IMR-90 (cell line): ENCODE results near the gene IGF2R. TPM values are rescaled to one million over a fixed set of nuclear protein-coding genes. Genes with fewer than 3 reads are reported as not detected.

Experiments
- ATAC-seq: fragments of 200-7000 bp; cut with Tn5 transposase; 2 replicates; pipeline ENCODE4 v1.9.1; 2020; ENCODE audit warnings: low read depth, mild to moderate bottlenecking, moderate library complexity
- BruUV-seq: library from RNA; stranded (reverse); fragments of 400-500 nt; replicated peaks from 2 replicates; lab custom pipeline; 2021; lab: Mats Ljungman, UMichigan
- CTCF ChIA-PET: fragments of 300-600 bp; formaldehyde crosslinking; extraction: SDS; loops from one replicate; lab custom pipeline; 2021; ENCODE audit warnings: antibody characterized with exemption; lab: Yijun Ruan, JAX
- POLR2A ChIA-PET: fragments of 300-600 bp; sonication (Branson Sonifier 250); formaldehyde crosslinking; loops from one replicate; lab custom pipeline; 2022; ENCODE audit warnings: antibody characterized with exemption; ENCODE audit not compliant: unreplicated experiment; lab: Charles Lee
- DNase-seq: peaks from one replicate; pipeline ENCODE4 v3.0.0; 2013
- H2AFZ ChIP-seq: replicated peaks from 2 replicates; pipeline ENCODE3; 2013; ENCODE audit warnings: low read length, mild to moderate bottlenecking; ENCODE audit not compliant: poor library complexity
- H2AK5ac ChIP-seq: 2 replicates; pipeline ENCODE4 v1.6.1; 2013; ENCODE audit warnings: low read depth, low read length, inconsistent platforms
- H2AK9ac ChIP-seq: replicated peaks from 2 replicates; pipeline ENCODE3; 2013; ENCODE audit warnings: mild to moderate bottlenecking, low read depth, low read length, moderate library complexity; ENCODE audit not compliant: poor library complexity
- H2BK120ac ChIP-seq: 2 replicates; pipeline ENCODE4 v1.6.1; 2013; ENCODE audit warnings: low read depth, low read length, inconsistent platforms
- H2BK15ac ChIP-seq: 3 replicates; pipeline ENCODE4 v1.6.1; 2013; ENCODE audit warnings: low read depth, low read length, inconsistent platforms
- H2BK20ac ChIP-seq: 2 replicates; pipeline ENCODE4 v1.6.1; 2013; ENCODE audit warnings: low read depth, mild to moderate bottlenecking, inconsistent platforms, low read length, moderate library complexity
- H2BK5ac ChIP-seq: 2 replicates; pipeline ENCODE4 v1.6.1; 2013; ENCODE audit warnings: mild to moderate bottlenecking, low read depth, low read length, inconsistent platforms; ENCODE audit not compliant: poor library complexity, severe bottlenecking
- H3K14ac ChIP-seq: replicated peaks from 2 replicates; pipeline ENCODE4 v1.6.1; 2013; ENCODE audit warnings: low read depth, low read length, inconsistent platforms
- H3K18ac ChIP-seq: 2 replicates; pipeline ENCODE4 v1.6.1; 2013; ENCODE audit warnings: low read depth, low read length, control low read depth
- H3K23ac ChIP-seq: 2 replicates; pipeline ENCODE4 v1.6.1; 2013; ENCODE audit warnings: low read depth, low read length, inconsistent platforms
- H3K27ac ChIP-seq: 2 replicates; pipeline ENCODE4 v1.5.1; 2013; ENCODE audit warnings: mild to moderate bottlenecking, control low read depth, low read length; ENCODE audit not compliant: insufficient read depth
- H3K27me3 ChIP-seq: 2 replicates; pipeline ENCODE4 v1.6.1; 2013; ENCODE audit warnings: low read length; ENCODE audit not compliant: control insufficient read depth, insufficient read depth
- H3K36me3 ChIP-seq: 2 replicates; pipeline ENCODE4 v1.6.1; 2013; ENCODE audit warnings: low read length, mixed read lengths; ENCODE audit not compliant: control insufficient read depth, insufficient read depth
- H3K4ac ChIP-seq: 2 replicates; pipeline ENCODE4 v1.6.1; 2013; ENCODE audit warnings: low read depth, low read length, inconsistent platforms
- H3K4me1 ChIP-seq: 2 replicates; pipeline ENCODE4 v1.6.1; 2013; ENCODE audit warnings: low read length, mixed read lengths; ENCODE audit not compliant: control insufficient read depth, insufficient read depth
- H3K4me2 ChIP-seq: 2 replicates; pipeline ENCODE4 v1.6.1; 2013; ENCODE audit warnings: low read depth, mild to moderate bottlenecking, control low read depth, low read length, moderate library complexity
- H3K4me3 ChIP-seq: 2 replicates; pipeline ENCODE4 v1.5.1; 2013; ENCODE audit warnings: low read depth, mild to moderate bottlenecking, control low read depth, low read length, moderate library complexity; ENCODE audit not compliant: insufficient read depth
- H3K56ac ChIP-seq: 2 replicates; pipeline ENCODE4 v1.6.1; 2013; ENCODE audit warnings: low read length, inconsistent platforms; ENCODE audit not compliant: insufficient read depth; ENCODE audit errors: extremely low read depth
- H3K79me1 ChIP-seq, 2 experiments: 2 replicates each; pipeline ENCODE4 v1.6.1; 2013; ENCODE audit warnings: low read length in 2 of 2, inconsistent platforms in 1 of 2, low read depth in 1 of 2
- H3K9ac ChIP-seq: 2 replicates; pipeline ENCODE4 v1.6.1; 2013; ENCODE audit warnings: low read depth, low read length, control low read depth
- H3K9me1 ChIP-seq: 2 replicates; pipeline ENCODE4 v1.6.1; 2013; ENCODE audit warnings: low read length, inconsistent platforms; ENCODE audit not compliant: insufficient read depth
- H3K9me3 ChIP-seq: 2 replicates; pipeline ENCODE4 v1.6.1; 2013; ENCODE audit warnings: low read length; ENCODE audit not compliant: control insufficient read depth, insufficient read depth
- H4K20me1 ChIP-seq: 2 replicates; pipeline ENCODE4 v1.6.1; 2013; ENCODE audit warnings: low read length, inconsistent platforms; ENCODE audit not compliant: insufficient read depth
- H4K5ac ChIP-seq: 2 replicates; pipeline ENCODE4 v1.6.1; 2013; ENCODE audit warnings: mild to moderate bottlenecking, low read depth, low read length, control low read depth
- H4K8ac ChIP-seq, 2 experiments: 2 replicates each; pipeline ENCODE4 v1.6.1; 2013; ENCODE audit warnings: low read depth in 2 of 2, low read length in 2 of 2, control low read depth in 1 of 2, inconsistent platforms in 1 of 2
- H4K91ac ChIP-seq: 2 replicates; pipeline ENCODE4 v1.6.1; 2013; ENCODE audit warnings: low read depth, low read length, inconsistent platforms; ENCODE audit not compliant: insufficient read depth
- BHLHE40 ChIP-seq: fragments of 150-350 bp; IDR thresholded peaks from 2 replicates; pipeline ENCODE4 v1.6.1; 2016; ENCODE audit warnings: mild to moderate bottlenecking, low read depth, low read length
- CEBPB ChIP-seq: IDR thresholded peaks from 2 replicates; pipeline ENCODE4 v1.6.1; 2012; ENCODE audit warnings: low read depth, low read length, improper control_type of control experiment
- CHD1 ChIP-seq: IDR thresholded peaks from 2 replicates; pipeline ENCODE4 v1.6.1; 2012; ENCODE audit warnings: low read depth, low read length, improper control_type of control experiment
- CTCF ChIP-seq: conservative IDR thresholded peaks from 2 replicates; pipeline ENCODE4 v1.5.1; 2012; ENCODE audit warnings: mild to moderate bottlenecking, low read depth, low read length, improper control_type of control experiment
- ELK1 ChIP-seq: fragments of 150-350 bp; IDR thresholded peaks from 2 replicates; pipeline ENCODE4 v1.6.1; 2016; ENCODE audit warnings: low read depth, mild to moderate bottlenecking, low read length, moderate library complexity, borderline replicate concordance
- FOS ChIP-seq: fragments of 150-350 bp; IDR thresholded peaks from 2 replicates; pipeline ENCODE4 v1.6.1; 2016; ENCODE audit warnings: low read depth, low read length
- MAFK ChIP-seq: IDR thresholded peaks from 2 replicates; pipeline ENCODE4 v1.6.1; 2012; ENCODE audit warnings: low read depth, low read length, improper control_type of control experiment
- MAZ ChIP-seq: IDR thresholded peaks from 2 replicates; pipeline ENCODE4 v1.6.1; 2012; ENCODE audit warnings: low read depth, mild to moderate bottlenecking, low read length, improper control_type of control experiment, moderate library complexity, borderline replicate concordance
- MXI1 ChIP-seq: IDR thresholded peaks from 2 replicates; pipeline ENCODE4 v1.6.1; 2012; ENCODE audit warnings: low read depth, mild to moderate bottlenecking, low read length, moderate library complexity, borderline replicate concordance
- NFE2L2 ChIP-seq: fragments of 150-350 bp; IDR thresholded peaks from 2 replicates; pipeline ENCODE4 v1.6.1; 2016; ENCODE audit warnings: low read depth, mild to moderate bottlenecking, low read length
- POLR2A ChIP-seq: IDR thresholded peaks from 2 replicates; pipeline ENCODE4 v1.6.1; 2012; ENCODE audit warnings: mild to moderate bottlenecking, low read depth, low read length
- RAD21 ChIP-seq: IDR thresholded peaks from 2 replicates; pipeline ENCODE4 v1.6.1; 2012; ENCODE audit warnings: low read length, improper control_type of control experiment
- RCOR1 ChIP-seq: IDR thresholded peaks from 2 replicates; pipeline ENCODE4 v1.6.1; 2012; ENCODE audit warnings: mild to moderate bottlenecking, low read length, improper control_type of control experiment; ENCODE audit not compliant: insufficient replicate concordance
- RFX5 ChIP-seq: IDR thresholded peaks from 2 replicates; pipeline ENCODE4 v1.8.0; 2012; ENCODE audit warnings: low read depth, mild to moderate bottlenecking, low read length, moderate library complexity
- SMC3 ChIP-seq: fragments of 150-350 bp; IDR thresholded peaks from 2 replicates; pipeline ENCODE4 v1.6.1; 2016; ENCODE audit warnings: low read depth, mild to moderate bottlenecking, antibody characterized with exemption, low read length, moderate library complexity
- USF2 ChIP-seq: fragments of 150-350 bp; IDR thresholded peaks from 2 replicates; pipeline ENCODE4 v1.6.1; 2017; ENCODE audit warnings: mild to moderate bottlenecking, antibody characterized with exemption, low read length, low read depth
- WGBS, 2 experiments: methylation state at CpG; one replicate each; pipeline versions ENCODE4 v1.1.5 to v1.1.7; 2013; ENCODE audit warnings: missing lambda C conversion rate in 2 of 2; ENCODE audit not compliant: insufficient read length in 1 of 2; ENCODE audit errors: extremely low coverage in 2 of 2; 5-methylcytosine and 5-hydroxymethylcytosine counted together
- dilution Hi-C: fragments of 300-500 bp; cut with HindIII; formaldehyde crosslinking; loops from one replicate; pipeline ENCODE4 v1.14.3; 2018; ENCODE audit warnings: low sequenced_read_pairs; ENCODE audit not compliant: unreplicated experiment
- in situ Hi-C: fragments of 300-500 bp; cut with MboI; formaldehyde crosslinking; loops from 3 replicates; pipeline ENCODE4 v1.14.3; 2019; ENCODE audit warnings: low sequenced_read_pairs, inconsistent platforms, mixed read lengths
- intact Hi-C: fragments of 100-400 bp; cut with micrococcal nuclease; formaldehyde crosslinking; loops from 2 replicates; pipeline ENCODE4 v1.10.0; 2022
- polyA plus RNA-seq, 3 experiments: library from polyadenylated mRNA; depleted of rRNA; stranded (reverse); fragments of >200 nt; gene quantifications; 2 replicates each; pipeline ENCODE4 v1.2.3, GENCODE V29; 2012; ENCODE audit warnings: low replicate concordance in 1 of 3
- total RNA-seq: library from RNA; depleted of rRNA; stranded (reverse); fragments of >200 nt; gene quantifications from 2 replicates; pipeline ENCODE4 v1.2.3, GENCODE V29; 2012

The IGF2R gene
- total and polyA plus RNA-seq, 2 of the 4 experiments (the other 2 are of a cell fraction) = 33.2 to 41.4 TPM

GRCh38 chr6:159939591-159940016 lies 29.3 kb upstream of the IGF2R start:
- H2AFZ ChIP-seq = no peak overlapping the region
- H3K9me3 ChIP-seq = peaks cover 12% of the 10 kb centered on the region
- no CpG with 5 or more reads among the region's 6 CpGs for WGBS, 2 experiments
- no peak overlapping the region for H4K5ac ChIP-seq
- ATAC-seq (no peak), DNase-seq (no peak)
- H2AK9ac ChIP-seq = no peak overlapping the region
- no peaks in the 10 kb centered on the region for H3K79me1 ChIP-seq
- H3K4me2 ChIP-seq = no peak overlapping the region
- no peak overlapping the region for H3K9ac ChIP-seq
- no peak overlapping the region for H3K4me3 ChIP-seq
- no peak overlapping the region for H2BK120ac ChIP-seq
- intact Hi-C loops = loop anchor here (2.0 to 10.0 kb wide), 2 partner anchors 151 to 765 kb away; partner anchors contain the start of gene TCP1
- no peak overlapping the region for H3K27ac ChIP-seq
- peaks cover 2% of the 10 kb centered on the region for H3K4me1 ChIP-seq
- H3K27me3 ChIP-seq = 0 out of 2 replicates have a peak, but pooled peaks cover 3% of the 10 kb centered on the region
- H3K36me3 ChIP-seq = no peaks in the 10 kb centered on the region
- no peak overlapping the region for H3K14ac ChIP-seq
- no peak overlapping the region for H3K4ac ChIP-seq
- TF ChIP-seq MAFK (no peak), CEBPB (no peak), MXI1 (no peak), FOS (no peak), ELK1 (no peak), RFX5 (no peak), POLR2A (no peak), RCOR1 (no peak), SMC3 (no peak), CHD1 (no peak), RAD21 (no peak), CTCF (no peak), USF2 (no peak), MAZ (no peak), NFE2L2 (no peak), BHLHE40 (no peak)
- dilution Hi-C loops = no loop called here
- no TSS peak for BruUV-seq
- no peak overlapping the region for H2BK20ac ChIP-seq
- H4K20me1 ChIP-seq = no peaks in the 10 kb centered on the region
- H2AK5ac ChIP-seq = no peak overlapping the region
- H3K9me1 ChIP-seq = no peaks in the 10 kb centered on the region
- no peak overlapping the region for H3K23ac ChIP-seq
- in situ Hi-C loops = no loop called here
- no peak overlapping the region for H2BK5ac ChIP-seq
- H2BK15ac ChIP-seq = no peak overlapping the region
- ChIA-PET CTCF (interaction anchor here (0.7 kb wide), 1 partner anchor 82 kb away, joined by 3 read pairs; no protein-coding TSS in a partner anchor), POLR2A (no interaction called here)
- H4K91ac ChIP-seq = no peak overlapping the region
- H4K8ac ChIP-seq = no peak overlapping the region
- H3K56ac ChIP-seq = no peak overlapping the region
- no peak overlapping the region for H3K18ac ChIP-seq
